ENCODE results near the gene KRTAP10-6. TPM values are rescaled to one million over a fixed set of nuclear protein-coding genes. Genes with fewer than 3 reads are reported as not detected.

The KRTAP10-6 gene
- total RNA-seq, 2 experiments from 2014 or later = not detected

DNA sequence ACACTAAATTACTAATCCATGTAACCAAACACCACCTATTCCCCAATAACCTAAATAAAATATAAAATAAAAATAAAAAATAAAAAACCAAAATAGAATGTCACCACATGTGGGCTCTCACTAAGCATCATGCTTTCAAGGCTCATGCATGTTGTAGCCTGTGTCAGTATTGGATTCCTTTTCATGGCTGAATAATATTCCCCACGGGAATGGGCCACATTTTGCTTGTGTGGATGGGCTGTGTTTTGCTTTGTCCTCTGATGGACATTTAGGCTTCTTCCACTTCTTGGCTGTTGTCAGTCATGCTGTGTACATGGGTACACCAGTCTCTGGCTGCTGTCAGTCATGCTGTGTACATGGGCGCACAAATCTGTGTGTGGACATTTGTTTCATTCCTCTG is 3.2 kb downstream of the KRTAP10-6 start:
- CTCF ChIA-PET (ENCODE audit: unreplicated experiment) = no interaction called here
- intact Hi-C loops (cut with micrococcal nuclease; ENCODE audit: unreplicated experiment) = no loop called here
- H3K4me3 ChIP-seq (ENCODE audit: low read depth, low read length, poor library complexity, severe bottlenecking) = no peak overlapping the region
- H3K36me3 ChIP-seq (ENCODE audit: insufficient read depth, low read length) = no peaks in the 10 kb centered on the region
- H3K4me2 ChIP-seq (ENCODE audit: low read length) = no peak overlapping the region
- no peak overlapping the region for H2AFZ ChIP-seq (ENCODE audit: low read length)
- H3K27ac ChIP-seq (ENCODE audit: low read depth, low read length, poor library complexity, severe bottlenecking) = no peak overlapping the region
- H3K4me1 ChIP-seq (ENCODE audit: insufficient read depth, low read length, poor library complexity, severe bottlenecking) = no peaks in the 10 kb centered on the region
- no peak for DNase-seq (ENCODE audit: low spot score)
- no peaks in the 10 kb centered on the region for H3K9me2 ChIP-seq (ENCODE audit: insufficient read depth, low read length)
- BruUV-seq (replicated peaks) = no TSS peak
- H4K20me1 ChIP-seq (ENCODE audit: insufficient read depth, low read length) = no peaks in the 10 kb centered on the region
- TF ChIP-seq, protein P1, sequence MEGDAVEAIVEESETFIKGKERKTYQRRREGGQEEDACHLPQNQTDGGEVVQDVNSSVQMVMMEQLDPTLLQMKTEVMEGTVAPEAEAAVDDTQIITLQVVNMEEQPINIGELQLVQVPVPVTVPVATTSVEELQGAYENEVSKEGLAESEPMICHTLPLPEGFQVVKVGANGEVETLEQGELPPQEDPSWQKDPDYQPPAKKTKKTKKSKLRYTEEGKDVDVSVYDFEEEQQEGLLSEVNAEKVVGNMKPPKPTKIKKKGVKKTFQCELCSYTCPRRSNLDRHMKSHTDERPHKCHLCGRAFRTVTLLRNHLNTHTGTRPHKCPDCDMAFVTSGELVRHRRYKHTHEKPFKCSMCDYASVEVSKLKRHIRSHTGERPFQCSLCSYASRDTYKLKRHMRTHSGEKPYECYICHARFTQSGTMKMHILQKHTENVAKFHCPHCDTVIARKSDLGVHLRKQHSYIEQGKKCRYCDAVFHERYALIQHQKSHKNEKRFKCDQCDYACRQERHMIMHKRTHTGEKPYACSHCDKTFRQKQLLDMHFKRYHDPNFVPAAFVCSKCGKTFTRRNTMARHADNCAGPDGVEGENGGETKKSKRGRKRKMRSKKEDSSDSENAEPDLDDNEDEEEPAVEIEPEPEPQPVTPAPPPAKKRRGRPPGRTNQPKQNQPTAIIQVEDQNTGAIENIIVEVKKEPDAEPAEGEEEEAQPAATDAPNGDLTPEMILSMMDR (conservative IDR thresholded peaks at IDR 0.05; ENCODE audit: low read length) = no peak
- TF ChIP-seq EZH2phosphoT487 (IDR thresholded peaks at IDR 0.05; ENCODE audit: borderline replicate concordance, low read depth, low read length) = no peak
- POLR2A ChIA-PET = no interaction called here
- H3K9me3 ChIP-seq (ENCODE audit: low read length) = no peaks in the 10 kb centered on the region
- H3K79me2 ChIP-seq (ENCODE audit: insufficient read depth, low read depth, low read length) = no peaks in the 10 kb centered on the region

DNA sequence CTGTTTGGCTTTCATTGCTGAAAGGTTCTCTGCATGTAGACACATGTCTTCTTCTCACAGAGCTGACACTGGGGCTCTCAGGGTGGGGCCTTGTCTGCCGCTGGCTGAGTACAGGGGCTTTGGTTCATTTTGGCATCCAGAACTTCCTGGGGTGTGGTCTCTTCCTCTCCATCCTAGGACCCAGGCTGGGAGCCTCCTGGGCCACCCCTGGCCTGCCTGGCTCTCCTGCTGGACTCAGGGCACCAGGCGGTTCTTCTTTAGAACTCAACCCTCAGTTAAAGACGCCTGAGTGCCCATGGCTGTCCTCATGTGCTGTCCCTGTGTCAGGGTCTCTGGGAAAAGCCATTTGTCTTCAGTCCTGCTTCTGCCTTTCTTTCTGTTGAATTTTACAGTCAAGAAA is 6.4 kb downstream of the KRTAP10-6 start:
- intact Hi-C loops (cut with micrococcal nuclease; ENCODE audit: unreplicated experiment) = no loop called here
- Histone ChIP-seq H3K4me3 (ENCODE audit: low read depth, low read length, poor library complexity, severe bottlenecking) (no peak overlapping the region), H3K4me1 (ENCODE audit: insufficient read depth, low read length, poor library complexity, severe bottlenecking) (no peaks in the 10 kb centered on the region), H3K36me3 (ENCODE audit: insufficient read depth, low read length) (no peaks in the 10 kb centered on the region), H3K9me2 (ENCODE audit: insufficient read depth, low read length) (no peaks in the 10 kb centered on the region), H3K27ac (ENCODE audit: low read depth, low read length, poor library complexity, severe bottlenecking) (no peak overlapping the region), H3K9me3 (ENCODE audit: low read length) (peaks cover 10% of the 10 kb centered on the region; the same call in 1 of the 2 replicates), H3K79me2 (ENCODE audit: insufficient read depth, low read depth, low read length) (no peaks in the 10 kb centered on the region), H2AFZ (ENCODE audit: low read length) (no peak overlapping the region), H4K20me1 (ENCODE audit: insufficient read depth, low read length) (no peaks in the 10 kb centered on the region), H3K4me2 (ENCODE audit: low read length) (no peak overlapping the region)
- DNase-seq (ENCODE audit: low spot score) = no peak
- no peak for TF ChIP-seq EZH2phosphoT487 (IDR thresholded peaks at IDR 0.05; ENCODE audit: borderline replicate concordance, low read depth, low read length)
- TF ChIP-seq, protein P1 (conservative IDR thresholded peaks at IDR 0.05; ENCODE audit: low read length) = no peak
- POLR2A ChIA-PET = no interaction called here
- CTCF ChIA-PET (ENCODE audit: unreplicated experiment) = no interaction called here
- BruUV-seq (replicated peaks) = no TSS peak

DNA sequence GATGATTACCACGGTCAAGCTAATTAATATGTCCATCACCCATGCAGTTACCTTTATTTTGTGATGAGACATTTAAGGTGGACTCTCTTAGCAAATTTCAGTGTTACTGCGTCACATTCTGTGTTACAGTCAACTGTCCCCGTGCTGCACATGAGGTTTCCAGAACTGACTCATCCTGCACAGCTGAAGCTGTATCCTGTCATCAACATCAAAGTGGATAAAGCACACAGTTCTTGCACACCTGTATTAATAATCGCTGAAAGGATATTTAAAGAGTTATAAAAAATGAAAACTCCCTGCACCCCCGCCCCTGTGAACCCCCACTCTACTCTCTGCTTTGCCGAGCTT is 8.5 kb downstream of the KRTAP10-6 start:
- Histone ChIP-seq H4K20me1 (ENCODE audit: insufficient read depth, low read length) (no peaks in the 10 kb centered on the region), H3K9me3 (ENCODE audit: low read length) (peaks cover 10% of the 10 kb centered on the region; the same call in 1 of the 2 replicates), H3K4me2 (ENCODE audit: low read length) (no peak overlapping the region), H3K79me2 (ENCODE audit: insufficient read depth, low read depth, low read length) (no peaks in the 10 kb centered on the region), H3K36me3 (ENCODE audit: insufficient read depth, low read length) (no peaks in the 10 kb centered on the region), H3K4me1 (ENCODE audit: insufficient read depth, low read length, poor library complexity, severe bottlenecking) (no peaks in the 10 kb centered on the region), H3K4me3 (ENCODE audit: low read depth, low read length, poor library complexity, severe bottlenecking) (no peak overlapping the region), H2AFZ (ENCODE audit: low read length) (no peak overlapping the region), H3K9me2 (ENCODE audit: insufficient read depth, low read length) (no peaks in the 10 kb centered on the region), H3K27ac (ENCODE audit: low read depth, low read length, poor library complexity, severe bottlenecking) (no peak overlapping the region)
- CTCF ChIA-PET (ENCODE audit: unreplicated experiment) = no interaction called here
- no TSS peak for BruUV-seq (replicated peaks)
- intact Hi-C loops (cut with micrococcal nuclease; ENCODE audit: unreplicated experiment) = no loop called here
- no peak for DNase-seq (ENCODE audit: low spot score)
- no peak for TF ChIP-seq EZH2phosphoT487 (IDR thresholded peaks at IDR 0.05; ENCODE audit: borderline replicate concordance, low read depth, low read length)
- TF ChIP-seq, protein P1 (conservative IDR thresholded peaks at IDR 0.05; ENCODE audit: low read length) = no peak
- POLR2A ChIA-PET = no interaction called here

Data from OCI-LY7 (cell line).